ES-I3 (cell line): ENCODE data around the gene RASGRF1.

Source experiments
- H3K36me3 ChIP-seq: 2 replicates; pipeline ENCODE4 v1.6.1; 2013; ENCODE audit warnings: mild to moderate bottlenecking, low read length, control low read depth, moderate library complexity; ENCODE audit not compliant: insufficient read depth
- H3K4me1 ChIP-seq: 2 replicates; pipeline ENCODE4 v1.6.1; 2013; ENCODE audit warnings: mild to moderate bottlenecking, control low read depth, low read length; ENCODE audit not compliant: insufficient read depth
- H3K9ac ChIP-seq: 2 replicates; pipeline ENCODE4 v1.6.1; 2013; ENCODE audit warnings: low read depth, mild to moderate bottlenecking, low read length, moderate library complexity
- H3K9me3 ChIP-seq: 2 replicates; pipeline ENCODE4 v1.6.1; 2013; ENCODE audit warnings: mild to moderate bottlenecking, low read length, moderate library complexity; ENCODE audit not compliant: control insufficient read depth, insufficient read depth

The RASGRF1 gene

GRCh38 chr15:79049416-79049815 lies 41.2 kb downstream of the RASGRF1 start:
- Histone ChIP-seq H3K9me3 (no peaks in the 10 kb centered on the region), H3K4me1 (no peaks in the 10 kb centered on the region), H3K36me3 (no peaks in the 10 kb centered on the region), H3K9ac (no peak overlapping the region)

- H3K36me3 ChIP-seq: no peaks in the 10 kb centered on the region
- peaks cover 3% of the 10 kb centered on the region; the same call in 1 of the 2 replicates for H3K9me3 ChIP-seq
- H3K4me1 ChIP-seq: no peaks in the 10 kb centered on the region
- no peak overlapping the region for H3K9ac ChIP-seq
Measured at GRCh38 chr15:79047676-79048439, 42.7 kb downstream of the RASGRF1 start.

GRCh38 chr15:79046691-79047404 lies 43.7 kb downstream of the RASGRF1 start:
- peaks cover 3% of the 10 kb centered on the region; the same call in 1 of the 2 replicates for H3K9me3 ChIP-seq
- H3K4me1 ChIP-seq: no peaks in the 10 kb centered on the region
- no peak overlapping the region for H3K9ac ChIP-seq
- no peaks in the 10 kb centered on the region for H3K36me3 ChIP-seq

DNA sequence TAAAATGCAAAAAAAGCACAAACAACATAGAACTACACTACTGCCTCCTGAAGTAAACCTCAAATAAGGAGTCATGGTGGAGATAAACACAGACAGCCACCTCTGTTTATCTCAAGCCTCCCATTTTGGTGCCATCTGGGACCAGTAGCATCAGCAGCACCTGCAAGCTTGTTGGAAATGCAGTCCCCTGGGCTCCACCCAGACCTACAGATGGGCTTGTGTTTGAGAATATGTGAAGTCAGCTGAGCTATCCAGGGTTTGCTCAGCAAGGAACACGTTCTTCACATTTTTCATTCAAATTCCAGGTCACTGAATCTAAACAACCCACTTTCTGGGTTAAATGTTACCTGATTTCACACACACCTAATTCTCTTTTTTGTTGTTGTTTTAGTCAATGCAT lies 45.5 kb downstream of the RASGRF1 start:
- Histone ChIP-seq H3K9me3 (peaks cover 3% of the 10 kb centered on the region; the same call in 1 of the 2 replicates), H3K9ac (no peak overlapping the region), H3K36me3 (no peaks in the 10 kb centered on the region), H3K4me1 (no peaks in the 10 kb centered on the region)

GRCh38 chr15:79042213-79042928 lies 48.2 kb downstream of the RASGRF1 start:
- Histone ChIP-seq H3K36me3 (no peaks in the 10 kb centered on the region), H3K9ac (no peak overlapping the region), H3K4me1 (no peaks in the 10 kb centered on the region), H3K9me3 (peaks cover 3% of the 10 kb centered on the region; the same call in 1 of the 2 replicates)

GRCh38 chr15:79041601-79042168 lies 48.9 kb downstream of the RASGRF1 start:
- H3K9me3 ChIP-seq: peaks cover 3% of the 10 kb centered on the region; the same call in 1 of the 2 replicates
- H3K9ac ChIP-seq: no peak overlapping the region
- no peaks in the 10 kb centered on the region for H3K4me1 ChIP-seq
- H3K36me3 ChIP-seq: no peaks in the 10 kb centered on the region

GRCh38 chr15:79037848-79038247 lies 52.7 kb downstream of the RASGRF1 start:
- Histone ChIP-seq H3K9ac (no peak overlapping the region), H3K36me3 (no peaks in the 10 kb centered on the region), H3K9me3 (no peaks in the 10 kb centered on the region), H3K4me1 (peaks cover 10% of the 10 kb centered on the region)

DNA sequence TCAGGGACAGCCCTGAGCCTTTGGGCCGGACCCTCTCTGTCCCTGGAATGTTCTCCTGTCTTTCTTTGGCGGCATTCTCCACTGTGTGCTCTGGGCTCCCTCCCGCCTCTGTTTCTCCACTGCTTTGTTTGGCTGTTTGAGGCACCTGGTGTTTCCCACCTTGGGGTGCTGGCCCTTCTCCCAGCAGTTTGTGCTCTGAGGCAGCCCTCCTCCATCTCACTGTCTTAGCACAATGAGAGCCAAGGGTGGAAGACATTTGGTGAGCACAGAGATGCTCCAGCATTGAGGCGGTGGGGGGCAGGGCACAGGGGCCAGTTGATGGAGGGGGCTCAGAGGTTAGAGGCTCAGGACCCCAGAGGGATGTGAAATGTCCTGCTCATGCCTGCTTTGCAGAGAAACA lies 54.3 kb downstream of the RASGRF1 start:
- H3K36me3 ChIP-seq: no peaks in the 10 kb centered on the region
- H3K4me1 ChIP-seq: peaks cover 10% of the 10 kb centered on the region
- H3K9me3 ChIP-seq: no peaks in the 10 kb centered on the region

GRCh38 chr15:79035814-79036213 lies 54.8 kb downstream of the RASGRF1 start:
- Histone ChIP-seq H3K36me3 (no peaks in the 10 kb centered on the region), H3K9me3 (no peaks in the 10 kb centered on the region), H3K4me1 (peaks cover 10% of the 10 kb centered on the region), H3K9ac (no peak overlapping the region)

More for the DNA sequence above, 54.3 kb downstream of the RASGRF1 start:
- no peak overlapping the region for H3K9ac ChIP-seq

DNA sequence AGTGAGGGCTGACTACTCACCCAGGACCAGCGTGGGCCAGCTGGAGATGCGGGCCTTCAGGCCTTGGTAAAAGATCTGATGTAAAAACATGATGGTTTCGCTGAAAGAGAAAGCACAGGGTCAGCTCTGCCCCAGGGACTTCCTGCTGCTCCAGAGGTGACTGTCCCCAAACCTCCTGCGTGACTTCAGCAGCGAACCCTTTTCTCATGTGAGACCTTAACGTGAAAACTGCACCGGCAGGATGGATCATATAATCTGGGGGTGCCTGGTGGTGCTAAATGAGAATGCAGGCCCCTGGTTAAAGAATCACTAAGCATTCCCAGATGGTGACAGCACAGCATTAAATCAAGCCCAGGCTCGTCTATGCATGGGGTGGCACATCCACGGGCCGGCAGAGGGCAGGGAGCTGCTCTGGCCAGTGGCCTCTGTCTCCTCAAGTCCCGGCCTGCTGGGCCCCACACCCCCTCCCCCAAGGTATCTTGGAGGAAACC lies 55.4 kb downstream of the RASGRF1 start:
- H3K9ac ChIP-seq: no peak overlapping the region
- no peaks in the 10 kb centered on the region for H3K36me3 ChIP-seq
- no peaks in the 10 kb centered on the region for H3K9me3 ChIP-seq
- peaks cover 10% of the 10 kb centered on the region for H3K4me1 ChIP-seq

DNA sequence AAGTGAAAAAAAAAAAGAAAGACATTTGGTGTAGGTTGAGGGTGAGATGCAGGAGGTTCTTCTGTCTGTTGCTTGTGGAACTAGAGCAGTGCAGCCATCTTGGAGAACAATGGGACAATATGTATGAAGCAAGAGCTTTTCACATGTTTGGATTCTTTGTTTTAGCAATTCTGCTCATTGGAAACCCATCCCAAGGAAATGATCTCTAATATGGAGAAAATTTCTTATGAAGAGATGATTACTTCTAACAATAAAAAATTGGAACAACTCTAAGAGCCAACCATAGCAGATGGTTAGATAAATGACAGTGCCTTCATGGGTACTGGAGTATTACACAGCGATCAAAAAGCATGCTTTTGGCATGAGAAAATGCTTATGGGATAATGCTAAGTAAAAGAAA lies 56.3 kb downstream of the RASGRF1 start:
- H3K9ac ChIP-seq: no peak overlapping the region

GRCh38 chr15:79032656-79033055 lies 57.9 kb downstream of the RASGRF1 start:
- H3K9me3 ChIP-seq: no peaks in the 10 kb centered on the region
- peaks cover 10% of the 10 kb centered on the region for H3K4me1 ChIP-seq
- no peak overlapping the region for H3K9ac ChIP-seq
- no peaks in the 10 kb centered on the region for H3K36me3 ChIP-seq

More for the DNA sequence above, 56.3 kb downstream of the RASGRF1 start:
- H3K4me1 ChIP-seq: peaks cover 10% of the 10 kb centered on the region
- no peaks in the 10 kb centered on the region for H3K36me3 ChIP-seq
- H3K9me3 ChIP-seq: no peaks in the 10 kb centered on the region

- Histone ChIP-seq H3K36me3 (no peaks in the 10 kb centered on the region), H3K4me1 (peaks cover 10% of the 10 kb centered on the region), H3K9ac (no peak overlapping the region), H3K9me3 (no peaks in the 10 kb centered on the region)
Measured at GRCh38 chr15:79031821-79032220, 58.8 kb downstream of the RASGRF1 start.

DNA sequence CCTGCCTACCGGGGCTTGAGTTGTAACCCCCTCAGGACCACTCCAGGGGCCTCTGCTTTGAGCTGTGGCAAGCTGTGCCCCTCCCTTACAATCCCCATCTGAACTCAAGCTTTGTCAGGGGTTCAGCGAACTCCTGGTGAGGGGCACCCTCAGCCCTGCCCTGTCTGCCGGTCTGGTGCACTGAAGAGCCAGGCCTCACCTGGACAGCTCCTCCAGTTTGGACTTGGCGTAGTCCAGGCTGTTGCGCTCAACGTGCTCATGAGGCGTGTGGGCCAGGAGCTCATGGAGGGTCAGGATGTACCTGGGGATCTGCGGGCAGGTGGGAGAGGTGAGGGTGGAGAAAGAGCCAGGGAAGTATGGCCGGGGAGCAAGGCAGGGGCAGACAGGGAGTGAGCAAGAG lies 59.4 kb downstream of the RASGRF1 start:
- Histone ChIP-seq H3K36me3 (no peaks in the 10 kb centered on the region), H3K9me3 (no peaks in the 10 kb centered on the region), H3K9ac (no peak overlapping the region), H3K4me1 (peaks cover 9% of the 10 kb centered on the region)
